ENCODE results near the gene DCDC2C.

GRCh38 chr2:3751251-3751650 is 47.9 kb downstream of the DCDC2C start:
- no peak for TF ChIP-seq EZH2phosphoT487 (IDR thresholded peaks at IDR 0.05; ENCODE audit: insufficient read depth, low read depth)
- TF ChIP-seq EZH2 (IDR thresholded peaks at IDR 0.05; ENCODE audit: insufficient read depth, poor library complexity, severe bottlenecking): no peak
